GM12875 (cell line): ENCODE measurements around the gene NOL7.

Experiments used
- H3K4me3 ChIP-seq: one replicate; pipeline ENCODE4 v1.5.1; 2011; ENCODE audit warnings: low read depth, low read length, control low read depth
- CTCF ChIP-seq: IDR thresholded peaks from 2 replicates; pipeline ENCODE4 v1.5.1; 2011; ENCODE audit warnings: low read depth, mild to moderate bottlenecking, control low read depth, inconsistent platforms, low read length, moderate library complexity, borderline replicate concordance; ENCODE audit not compliant: insufficient read depth

Gene NOL7

GRCh38 chr6:13613029-13613594 is 2.0 kb upstream of the NOL7 start:
- TF ChIP-seq CTCF: no peak
- no peak overlapping the region for H3K4me3 ChIP-seq

GRCh38 chr6:13614126-13614925 is 809 bp upstream of the NOL7 start:
- no peak for TF ChIP-seq CTCF
- H3K4me3 ChIP-seq: peak overlapping the region; percentile 82

GRCh38 chr6:13615792-13616120 is 621 bp downstream of the NOL7 start:
- TF ChIP-seq CTCF: no peak

GRCh38 chr6:13617066-13617465 is 1.9 kb downstream of the NOL7 start:
- TF ChIP-seq CTCF: no peak
- H3K4me3 ChIP-seq: no peak overlapping the region

More at GRCh38 chr6:13615792-13616120, 621 bp downstream of the NOL7 start:
- peak overlapping the region; percentile 82 for H3K4me3 ChIP-seq

GRCh38 chr6:13624871-13625288 is 9.7 kb downstream of the NOL7 start:
- H3K4me3 ChIP-seq: no peak overlapping the region
- peak; percentile 54 for TF ChIP-seq CTCF

GRCh38 chr6:13629459-13630116 is 14.5 kb downstream of the NOL7 start:
- H3K4me3 ChIP-seq: no peak overlapping the region
- no peak for TF ChIP-seq CTCF
